ENCODE data around the gene TDP1. TPM values are rescaled to one million over a fixed set of nuclear protein-coding genes. Genes with fewer than 3 reads are reported as not detected.
"Not testable (repeated sequence)": the region's sequence is repeated elsewhere in the genome, so short reads cannot be mapped to it uniquely, and the experiment has no call there.

Gene TDP1
- total RNA-seq, 1 donor from 2014 or later = 64.9 TPM

GRCh38 chr14:90089486-90089885, 133.8 kb downstream of the TDP1 start:
- intact Hi-C loops (cut with micrococcal nuclease) = not testable (repeated sequence)

GRCh38 chr14:90091393-90091792, 135.7 kb downstream of the TDP1 start:
- intact Hi-C loops (cut with micrococcal nuclease) = no loop called here

- intact Hi-C loops (cut with micrococcal nuclease) = no loop called here
These were observed 138.3 kb downstream of the TDP1 start for GRCh38 chr14:90093942-90094595.

Other genes with a start within 250 kb of the TDP1 start
- 6.4 and 6.5 TPM in 2 replicates for gene EFCAB11, start 1.2 kb upstream of the TDP1 start, total RNA-seq
- 0.07 and 0.09 TPM in 2 replicates for gene KCNK13, start 106.1 kb downstream of the TDP1 start, total RNA-seq

All from T-helper 2 cell treated with Interferon-gamma antibody and Interleukin-4, amounts not matched to agents 100 ng/mL and 5 ng/mL, for 36 hours (primary cell).